ENCODE measurements around the gene GLIS1. TPM values are rescaled to one million over a fixed set of nuclear protein-coding genes. Genes with fewer than 3 reads are reported as not detected.

GLIS1 gene
- total and polyA plus RNA-seq, 9 donors, result 0.12 to 2.9 (median 0.48) TPM; not detected in 1

GRCh38 chr1:53662951-53663350 lies 76.0 kb downstream of the GLIS1 start:
- intact Hi-C loops (cut with DNase I), result no loop called here
- DNase-seq, result no peak
- WGBS, 3 donors, result 72 to 87% (median 82%) methylated on average over 3 of the region's 3 CpGs
- no peak for TF ChIP-seq POLR2A (IDR thresholded peaks at IDR 0.05)
- TF ChIP-seq CTCF (IDR thresholded peaks at IDR 0.05), result no peak
- no peak for TF ChIP-seq EP300 (IDR thresholded peaks at IDR 0.05)
- no peak overlapping the region for H3K4me3 ChIP-seq
- H3K9me3 ChIP-seq, result no peaks in the 10 kb centered on the region
- H3K4me1 ChIP-seq (ENCODE audit: insufficient read depth), result no peaks in the 10 kb centered on the region
- H3K36me3 ChIP-seq, result no peaks in the 10 kb centered on the region
- H3K27me3 ChIP-seq, result no peaks in the 10 kb centered on the region
- H3K27ac ChIP-seq, result no peak overlapping the region

- Histone ChIP-seq H3K4me3 (no peak overlapping the region), H3K27me3 (no peaks in the 10 kb centered on the region), H3K36me3 (no peaks in the 10 kb centered on the region), H3K27ac (no peak overlapping the region), H3K4me1 (ENCODE audit: insufficient read depth) (no peaks in the 10 kb centered on the region), H3K9me3 (no peaks in the 10 kb centered on the region)
- DNase-seq, result no peak
- intact Hi-C loops (cut with DNase I), result no loop called here
- 88 to 93% (median 88%) methylated on average over 11 of the region's 11 CpGs for WGBS, 3 donors
- TF ChIP-seq EP300 (IDR thresholded peaks at IDR 0.05) (no peak), CTCF (IDR thresholded peaks at IDR 0.05) (no peak), POLR2A (IDR thresholded peaks at IDR 0.05) (no peak)
These were observed 76.8 kb downstream of the GLIS1 start for GRCh38 chr1:53662169-53662568.

GRCh38 chr1:53661496-53661895 lies 77.5 kb downstream of the GLIS1 start:
- intact Hi-C loops (cut with DNase I), result no loop called here
- DNase-seq, result no peak
- Histone ChIP-seq H3K4me3 (no peak overlapping the region), H3K4me1 (ENCODE audit: insufficient read depth) (no peaks in the 10 kb centered on the region), H3K36me3 (no peaks in the 10 kb centered on the region), H3K27ac (no peak overlapping the region), H3K9me3 (no peaks in the 10 kb centered on the region), H3K27me3 (no peaks in the 10 kb centered on the region)
- TF ChIP-seq CTCF (IDR thresholded peaks at IDR 0.05), result no peak
- no peak for TF ChIP-seq EP300 (IDR thresholded peaks at IDR 0.05)
- TF ChIP-seq POLR2A (IDR thresholded peaks at IDR 0.05), result no peak
- 83 to 94% (median 84%) methylated on average over 8 of the region's 8 CpGs for WGBS, 3 donors

- Histone ChIP-seq H3K27ac (no peak overlapping the region), H3K4me3 (no peak overlapping the region), H3K4me1 (ENCODE audit: insufficient read depth) (no peaks in the 10 kb centered on the region), H3K27me3 (no peaks in the 10 kb centered on the region), H3K9me3 (no peaks in the 10 kb centered on the region), H3K36me3 (no peaks in the 10 kb centered on the region)
- no peak for TF ChIP-seq EP300 (IDR thresholded peaks at IDR 0.05)
- no peak for TF ChIP-seq POLR2A (IDR thresholded peaks at IDR 0.05)
- no peak for TF ChIP-seq CTCF (IDR thresholded peaks at IDR 0.05)
- intact Hi-C loops (cut with DNase I), result no loop called here
- no peak for DNase-seq
- 41 to 64% (median 55%) methylated on average over 3 of the region's 3 CpGs for WGBS, 3 donors
These were observed 78.3 kb downstream of the GLIS1 start for GRCh38 chr1:53660666-53661065.

GRCh38 chr1:53659436-53659835 lies 79.5 kb downstream of the GLIS1 start:
- H3K27me3 ChIP-seq, result no peaks in the 10 kb centered on the region
- no peak overlapping the region for H3K27ac ChIP-seq
- H3K4me1 ChIP-seq (ENCODE audit: insufficient read depth), result no peaks in the 10 kb centered on the region
- H3K9me3 ChIP-seq, result no peaks in the 10 kb centered on the region
- no peak for DNase-seq
- no peak for TF ChIP-seq POLR2A (IDR thresholded peaks at IDR 0.05)
- no peak for TF ChIP-seq CTCF (IDR thresholded peaks at IDR 0.05)
- no peak for TF ChIP-seq EP300 (IDR thresholded peaks at IDR 0.05)
- 96 to 100% (median 98%) methylated on average over 2 of the region's 2 CpGs for WGBS, 3 donors
- intact Hi-C loops (cut with DNase I), result no loop called here
- no peaks in the 10 kb centered on the region for H3K36me3 ChIP-seq
- H3K4me3 ChIP-seq, result no peak overlapping the region

Measured in ovary (tissue), 9 donors.